ENCODE data around the gene CYFIP1.

DNA sequence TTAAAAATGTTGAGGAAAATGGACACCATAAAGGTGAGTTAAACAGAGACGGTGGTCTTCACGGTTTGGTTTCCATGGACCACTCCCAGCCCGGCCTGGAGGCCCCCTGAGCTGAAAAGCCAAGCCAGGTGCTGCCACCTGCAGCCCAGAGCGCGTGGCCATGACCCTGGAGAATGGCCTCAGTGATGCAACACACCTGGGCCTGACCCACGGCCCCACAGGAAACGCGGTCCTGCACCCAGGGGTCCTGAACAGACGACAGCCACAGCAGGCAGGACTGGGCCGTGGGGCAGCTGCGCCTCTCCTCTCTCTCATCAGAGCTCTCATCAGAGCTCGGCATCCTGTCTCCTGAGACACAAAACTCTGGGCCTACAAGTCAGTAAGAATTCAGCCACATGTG is 77.6 kb downstream of the CYFIP1 start:
- TF ChIP-seq POLR2A (IDR thresholded peaks at IDR 0.05): no peak
- TF ChIP-seq, protein P1, sequence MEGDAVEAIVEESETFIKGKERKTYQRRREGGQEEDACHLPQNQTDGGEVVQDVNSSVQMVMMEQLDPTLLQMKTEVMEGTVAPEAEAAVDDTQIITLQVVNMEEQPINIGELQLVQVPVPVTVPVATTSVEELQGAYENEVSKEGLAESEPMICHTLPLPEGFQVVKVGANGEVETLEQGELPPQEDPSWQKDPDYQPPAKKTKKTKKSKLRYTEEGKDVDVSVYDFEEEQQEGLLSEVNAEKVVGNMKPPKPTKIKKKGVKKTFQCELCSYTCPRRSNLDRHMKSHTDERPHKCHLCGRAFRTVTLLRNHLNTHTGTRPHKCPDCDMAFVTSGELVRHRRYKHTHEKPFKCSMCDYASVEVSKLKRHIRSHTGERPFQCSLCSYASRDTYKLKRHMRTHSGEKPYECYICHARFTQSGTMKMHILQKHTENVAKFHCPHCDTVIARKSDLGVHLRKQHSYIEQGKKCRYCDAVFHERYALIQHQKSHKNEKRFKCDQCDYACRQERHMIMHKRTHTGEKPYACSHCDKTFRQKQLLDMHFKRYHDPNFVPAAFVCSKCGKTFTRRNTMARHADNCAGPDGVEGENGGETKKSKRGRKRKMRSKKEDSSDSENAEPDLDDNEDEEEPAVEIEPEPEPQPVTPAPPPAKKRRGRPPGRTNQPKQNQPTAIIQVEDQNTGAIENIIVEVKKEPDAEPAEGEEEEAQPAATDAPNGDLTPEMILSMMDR (IDR thresholded peaks at IDR 0.05 in 8 of 11, conservative IDR thresholded peaks at IDR 0.05 in 3 of 11): no peak

All from spleen (tissue), 7 donors.